Activated naive CD8-positive, alpha-beta T cell treated with anti-CD3 and anti-CD28 coated beads, Interleukin-2, amount 50 U/mL, for 16 hours (primary cell): ENCODE measurements around the gene ANKFN1.

Source experiments
- DNase-seq: peaks from one replicate; pipeline ENCODE4 v3.0.0-alpha.2; 2020; ENCODE audit warnings: low read depth, low spot score

ANKFN1 gene

DNA sequence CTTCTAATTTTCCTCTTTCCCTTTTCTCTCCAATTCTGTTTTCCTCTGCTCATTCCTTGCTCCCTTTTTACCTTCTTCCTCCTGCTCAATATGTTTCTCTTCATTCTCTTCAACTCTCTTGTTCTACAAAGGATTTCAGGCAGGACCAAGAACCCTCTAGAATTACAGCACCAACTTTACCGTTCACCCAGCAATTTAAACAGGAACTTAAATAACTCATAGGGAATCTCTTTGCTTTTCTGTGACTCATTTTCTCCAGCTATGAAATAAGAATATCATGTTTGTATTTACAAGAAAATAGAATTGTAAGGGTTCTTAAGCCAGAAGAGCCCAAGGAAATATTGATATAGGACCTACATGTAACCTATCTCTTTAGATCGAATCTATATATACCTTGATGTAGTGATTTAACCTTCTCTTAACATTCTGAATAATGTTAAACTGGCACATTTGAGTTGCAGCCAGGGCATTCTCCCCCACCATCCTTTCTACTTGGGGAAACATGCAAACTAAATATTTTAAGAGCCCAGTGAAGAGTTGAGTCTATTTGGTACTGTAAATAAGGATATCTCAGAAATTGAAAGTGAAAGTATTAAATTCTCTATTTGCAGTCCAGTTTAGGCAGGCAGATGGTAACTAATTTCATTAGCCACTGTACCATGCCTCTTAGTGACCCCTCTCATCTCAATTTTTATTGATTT lies 137.0 kb downstream of the ANKFN1 start:
- no peak for DNase-seq

DNA sequence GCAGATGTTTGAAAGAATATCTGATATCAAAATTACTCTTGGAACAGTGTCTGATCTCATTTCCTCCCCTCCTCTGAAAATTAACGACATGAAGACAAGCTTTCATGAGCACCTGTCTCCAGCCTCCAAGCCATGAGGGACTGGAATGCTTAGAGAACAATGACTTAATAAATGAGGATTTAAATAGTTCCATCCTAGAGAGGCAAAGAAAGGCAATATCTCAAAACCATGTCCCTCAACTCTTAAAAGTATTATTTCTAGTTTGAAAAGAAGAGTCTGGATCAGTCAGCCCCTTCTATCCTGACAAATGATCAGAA lies 137.5 kb downstream of the ANKFN1 start:
- no peak for DNase-seq

DNA sequence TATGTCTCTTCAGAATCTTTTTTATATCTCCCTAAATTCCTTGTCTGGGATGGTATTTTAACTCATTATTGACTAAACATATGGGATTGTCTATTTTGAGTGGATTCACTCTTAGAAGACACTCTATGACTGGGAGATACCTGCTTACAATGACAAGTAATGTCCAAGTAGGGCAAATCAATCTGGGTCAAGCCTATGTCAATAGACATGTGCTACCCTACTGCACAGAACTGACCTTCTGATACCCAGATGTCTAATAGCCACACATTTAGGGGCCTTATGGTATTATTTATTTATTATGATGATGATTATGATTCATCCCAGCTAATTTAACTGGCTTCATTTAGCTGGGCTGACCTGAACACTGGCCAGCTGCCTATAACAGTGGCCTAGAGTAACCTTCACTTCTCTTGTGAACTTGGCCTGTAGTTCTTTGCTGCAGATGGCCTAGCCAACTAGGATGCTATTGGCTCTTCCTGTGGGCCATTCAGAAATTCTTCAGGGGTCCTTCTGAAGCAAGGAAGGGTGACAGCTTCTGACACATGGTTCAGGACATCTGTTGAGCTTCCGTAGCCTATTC lies 138.0 kb downstream of the ANKFN1 start:
- no peak for DNase-seq

DNA sequence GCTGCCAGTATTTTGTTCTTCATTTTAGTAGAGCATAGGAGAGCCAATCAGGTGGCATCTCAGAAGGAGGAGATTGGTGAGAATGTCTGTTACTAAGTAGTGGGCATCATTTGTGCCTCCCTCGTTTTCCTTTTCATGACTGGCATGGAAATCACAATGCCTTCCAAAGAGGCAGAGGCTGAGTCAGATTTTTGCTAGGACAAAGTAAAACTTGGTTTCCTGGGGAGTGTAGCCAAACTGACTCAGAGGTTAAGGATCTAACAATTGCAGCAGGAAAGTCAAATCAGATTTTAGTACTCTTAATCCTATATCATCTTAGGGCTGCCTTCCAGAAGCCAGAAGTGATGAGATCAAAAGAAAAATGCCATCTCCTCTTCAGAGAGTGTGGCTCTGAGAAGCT lies 138.7 kb downstream of the ANKFN1 start:
- no peak for DNase-seq

DNA sequence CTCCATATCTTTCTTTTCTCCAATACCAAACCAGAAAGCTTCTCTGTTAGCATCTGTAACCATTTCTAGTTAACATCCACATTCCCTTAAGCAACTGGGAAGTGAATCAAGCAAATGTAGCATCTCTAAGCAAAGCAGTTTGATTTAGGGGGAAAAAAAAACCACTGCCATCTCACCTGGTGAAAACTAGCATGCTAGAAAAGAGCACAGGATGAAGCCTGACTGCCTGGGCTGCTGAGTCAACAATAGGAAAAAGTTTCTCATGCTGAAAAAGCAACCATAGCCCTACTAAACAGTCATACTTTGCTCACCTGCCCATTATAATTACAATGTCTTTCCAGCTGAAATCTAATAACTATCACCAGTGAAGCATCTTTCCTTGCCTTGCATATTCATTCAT lies 139.3 kb downstream of the ANKFN1 start:
- no peak for DNase-seq

DNA sequence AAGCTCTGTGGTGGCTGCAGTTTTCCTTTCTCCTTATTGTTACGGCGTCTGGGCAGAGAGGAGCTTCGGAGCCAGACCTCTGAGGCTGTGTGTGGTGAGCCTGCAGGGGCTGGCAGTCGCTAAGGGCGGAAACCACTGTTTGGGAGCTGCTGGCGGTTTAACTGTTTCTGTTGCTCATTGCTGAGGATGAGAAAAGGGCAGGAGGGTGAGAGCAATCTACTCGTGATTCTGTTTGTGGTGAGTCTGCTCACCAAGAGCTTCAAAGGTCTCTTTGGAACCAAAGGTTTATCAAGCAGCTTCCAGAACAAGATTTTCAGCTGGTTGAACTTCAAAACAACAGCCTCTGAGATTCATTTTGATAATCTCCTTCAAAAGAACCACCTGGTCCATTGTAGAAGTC lies 143.9 kb downstream of the ANKFN1 start:
- no peak for DNase-seq

DNA sequence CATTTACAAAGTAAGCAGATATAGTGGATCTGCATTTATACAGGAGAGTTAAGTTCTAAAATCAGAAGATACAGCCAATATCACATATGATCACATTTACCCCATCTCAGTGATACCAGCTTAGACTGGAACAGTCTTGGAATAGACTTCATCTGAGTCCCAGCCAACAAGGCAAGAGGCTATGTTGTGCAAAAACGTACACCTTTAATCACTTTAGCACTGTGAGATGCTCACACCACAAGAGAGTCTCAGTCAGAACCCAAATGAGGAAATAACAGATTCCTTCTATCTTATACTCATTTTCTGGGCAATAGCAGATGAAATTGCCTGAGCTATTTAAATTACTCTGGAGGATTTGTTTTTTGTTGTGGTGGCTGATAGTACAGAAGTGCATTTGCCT lies 145.6 kb downstream of the ANKFN1 start:
- DNase-seq: no peak

DNA sequence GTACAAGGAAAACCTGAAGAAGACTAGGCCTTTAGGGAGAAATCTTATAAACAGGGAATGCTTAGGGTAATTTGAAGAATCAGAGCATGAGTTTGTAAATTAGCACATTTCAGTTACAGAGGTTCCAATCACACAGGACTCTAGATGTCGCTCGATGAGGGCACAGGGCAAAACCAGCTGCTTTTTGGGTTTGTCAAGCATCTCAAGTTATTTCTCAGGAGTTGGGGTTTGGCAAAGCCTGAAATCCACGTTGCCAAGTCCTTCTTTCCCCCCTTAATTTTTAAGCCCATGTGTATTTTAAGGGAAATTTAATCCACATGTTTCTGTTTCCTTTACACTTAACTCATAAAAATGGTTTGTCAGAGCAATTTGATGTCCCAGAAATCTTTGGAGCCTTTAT lies 146.9 kb downstream of the ANKFN1 start:
- no peak for DNase-seq

DNA sequence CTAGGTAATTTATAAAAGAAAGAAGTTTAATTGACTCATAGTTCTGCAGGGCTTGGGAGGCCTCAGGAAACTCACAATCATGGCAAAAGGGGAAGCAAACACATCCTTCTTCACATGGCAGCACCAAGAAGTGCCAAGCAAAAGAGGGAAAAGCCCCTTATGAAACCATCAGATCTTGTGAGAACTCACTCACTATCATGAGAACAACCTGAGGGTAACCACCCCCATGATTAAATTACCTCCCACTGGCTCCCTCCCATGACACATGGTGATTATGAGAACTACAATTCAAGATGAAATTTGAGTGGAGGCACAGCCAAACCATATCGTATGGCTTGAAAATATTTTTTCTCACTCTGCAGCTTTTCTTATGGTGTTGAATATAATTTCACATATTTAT lies 151.7 kb downstream of the ANKFN1 start:
- DNase-seq: no peak

DNA sequence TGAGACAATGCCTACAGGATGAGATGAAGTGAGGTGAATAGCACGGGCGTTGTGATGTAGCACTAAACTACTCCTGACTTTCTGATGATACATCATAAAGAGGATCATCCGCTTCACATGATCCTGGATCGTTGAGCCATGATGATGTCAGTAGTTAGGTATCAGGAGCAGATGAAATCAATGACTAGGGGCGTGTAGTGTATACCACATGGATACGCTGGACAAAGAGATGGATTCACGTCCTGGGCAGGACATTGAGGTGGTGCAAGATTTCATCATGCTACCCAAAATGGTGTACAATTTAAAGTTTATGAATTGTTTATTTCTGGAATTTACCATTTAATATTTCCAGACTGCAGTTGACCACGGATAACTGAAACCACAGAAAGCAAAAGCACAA lies 156.6 kb downstream of the ANKFN1 start:
- DNase-seq: no peak

DNA sequence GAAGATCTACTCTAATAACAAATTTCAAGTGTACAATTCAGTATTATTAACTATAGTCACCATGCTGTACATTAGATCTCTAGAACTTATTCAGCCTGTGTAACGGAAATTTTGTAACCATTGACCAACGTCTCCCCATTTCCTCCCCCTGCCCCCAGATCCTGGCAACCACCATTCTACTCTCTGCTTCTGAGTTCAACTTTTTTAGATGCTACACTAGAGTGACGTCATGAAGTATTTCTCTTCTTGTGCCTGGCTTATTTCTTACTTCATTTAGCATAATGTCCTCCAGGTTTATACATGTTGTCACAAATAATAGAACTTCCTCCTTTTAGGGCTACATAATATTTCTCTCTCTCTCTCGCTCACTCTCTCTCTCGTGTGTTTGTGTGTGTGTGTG lies 157.5 kb downstream of the ANKFN1 start:
- no peak for DNase-seq

DNA sequence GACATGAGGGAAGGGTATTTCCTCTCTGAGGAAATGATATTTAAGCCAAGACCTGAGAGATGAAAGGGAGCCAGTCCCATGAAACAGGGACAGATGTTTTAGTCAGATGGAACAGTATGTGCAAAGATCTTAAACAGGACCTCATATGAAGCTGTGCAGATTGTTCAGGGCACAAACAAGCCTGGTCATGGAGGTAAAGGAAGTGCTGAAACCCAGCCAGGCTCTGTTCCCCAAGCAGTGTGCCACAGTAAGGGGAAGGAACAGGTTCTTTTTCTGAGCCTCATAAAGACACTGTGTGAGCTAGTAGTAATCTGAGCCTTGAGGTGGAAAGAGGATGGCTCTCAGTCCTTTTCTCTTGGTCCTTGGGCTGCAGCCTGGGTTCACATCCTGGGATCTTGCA lies 159.9 kb downstream of the ANKFN1 start:
- no peak for DNase-seq

DNA sequence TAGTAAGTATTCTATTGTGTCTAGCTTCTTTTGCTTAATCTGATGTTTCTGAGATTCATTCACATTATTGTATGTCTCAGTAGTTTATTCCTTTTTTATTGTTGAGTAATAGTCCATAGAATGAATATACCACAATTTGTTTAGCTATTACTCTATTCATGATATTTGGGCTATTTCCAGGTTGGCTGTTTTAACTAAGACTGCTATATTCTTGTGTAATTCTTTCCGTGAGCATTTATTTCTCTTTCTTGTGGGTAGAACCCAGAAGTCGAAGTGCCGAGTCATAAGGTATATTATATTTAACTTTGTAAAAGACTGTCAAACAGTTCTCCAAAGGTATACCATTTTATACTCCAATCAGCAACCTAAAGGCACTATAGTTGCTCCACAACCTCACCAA lies 160.8 kb downstream of the ANKFN1 start:
- no peak for DNase-seq

DNA sequence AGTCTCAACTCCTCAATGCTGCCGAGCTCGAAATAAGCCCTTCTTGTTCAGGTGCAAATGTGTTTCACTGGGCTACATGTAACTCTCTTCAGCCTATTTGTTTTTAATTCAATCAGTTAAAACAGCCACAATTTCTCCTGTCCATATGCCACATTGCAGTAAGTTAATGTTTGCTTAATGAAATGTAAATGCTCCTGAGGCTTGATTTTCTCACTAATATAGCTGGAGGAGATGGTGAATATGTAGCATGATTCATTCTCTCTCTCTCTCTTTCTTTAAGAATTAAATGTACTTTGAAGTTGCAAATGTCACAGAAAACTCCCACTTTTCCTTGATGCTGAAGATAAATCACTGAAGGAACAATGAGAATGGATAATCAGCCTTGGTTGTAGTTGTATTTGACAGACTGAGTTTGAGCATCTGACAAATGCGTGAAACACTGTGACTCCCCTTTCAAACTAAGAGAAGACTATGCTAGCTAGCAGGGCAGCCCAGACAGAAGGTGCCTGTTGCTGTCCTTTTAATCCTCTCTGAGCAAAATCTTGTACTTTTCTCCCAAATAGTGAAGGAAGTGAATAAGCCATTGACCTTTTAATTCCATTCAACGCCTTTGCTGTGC lies 161.8 kb downstream of the ANKFN1 start:
- DNase-seq: no peak

DNA sequence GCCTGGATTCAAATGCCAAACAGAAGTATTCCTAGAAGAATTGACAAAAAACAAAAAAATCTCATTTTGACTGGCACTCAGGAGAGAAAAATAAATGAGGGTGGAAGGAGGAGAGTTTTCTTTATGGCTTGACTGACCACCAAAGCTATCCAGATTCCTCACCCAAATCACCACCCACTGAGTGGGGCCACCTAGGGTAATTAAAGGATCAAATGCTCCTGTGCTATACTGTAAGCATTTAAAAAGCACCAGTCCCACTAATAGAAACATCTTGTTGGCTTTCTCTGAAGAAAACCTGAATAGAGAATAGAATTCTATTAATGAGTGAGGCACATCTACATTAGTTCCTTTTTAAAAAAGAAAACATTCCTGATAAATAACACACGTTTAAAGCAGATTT lies 163.3 kb downstream of the ANKFN1 start:
- DNase-seq: no peak

DNA sequence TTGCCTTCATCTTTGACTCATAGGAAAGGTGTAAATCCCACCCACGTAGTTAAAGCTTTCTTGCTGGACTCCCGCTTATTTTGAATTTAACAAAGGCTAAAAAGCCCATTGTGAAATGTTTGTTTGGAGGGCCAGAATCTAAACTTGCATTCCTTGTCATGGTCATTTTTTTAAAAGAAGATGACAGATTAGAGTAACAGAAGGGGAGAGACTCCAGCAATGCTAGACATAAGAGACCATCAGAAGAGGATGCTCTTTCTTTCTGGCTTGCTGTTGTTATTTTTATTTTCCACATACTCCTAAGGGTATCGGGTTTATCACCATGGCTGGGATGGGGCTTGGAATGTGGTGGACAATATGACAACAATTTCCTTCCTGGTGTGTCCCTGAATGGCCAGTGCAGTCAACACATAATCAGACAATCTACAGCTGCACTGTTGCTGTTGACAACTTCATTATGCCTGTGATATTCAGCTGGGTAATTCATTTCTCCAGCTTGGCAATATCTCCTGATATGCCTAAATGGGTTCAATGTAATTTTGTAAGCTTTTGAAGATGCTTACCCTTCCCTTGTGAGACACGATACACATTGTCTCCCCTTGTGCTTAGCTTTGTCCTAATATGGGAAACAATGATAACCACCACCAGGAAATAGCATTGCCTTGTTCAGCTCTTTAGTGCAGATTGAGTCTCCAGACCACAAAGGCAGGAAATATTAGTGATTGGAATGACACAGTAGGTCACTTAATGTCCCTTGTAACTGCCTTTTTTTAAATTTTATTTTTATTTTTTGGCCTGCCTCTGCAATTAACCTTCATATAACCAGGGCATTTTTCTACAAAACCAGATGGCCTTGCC lies 164.3 kb downstream of the ANKFN1 start:
- no peak for DNase-seq

DNA sequence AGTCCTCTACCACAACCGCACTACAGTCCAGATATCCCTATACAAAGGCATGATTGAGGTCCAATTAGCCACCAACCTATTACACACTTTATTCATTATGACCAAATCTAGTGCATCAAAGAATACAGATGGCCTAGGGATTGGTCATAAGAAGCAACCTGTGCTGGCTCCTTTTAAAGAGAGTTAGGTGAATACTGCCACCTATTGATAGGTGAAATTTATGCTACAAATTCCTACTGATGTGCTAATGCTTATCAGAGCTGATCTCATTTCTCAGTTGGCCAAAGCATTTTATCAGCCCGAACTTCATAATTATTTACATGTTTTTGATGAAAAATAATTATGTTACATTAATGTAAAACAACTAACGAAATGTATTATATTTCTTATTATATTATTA lies 166.3 kb downstream of the ANKFN1 start:
- no peak for DNase-seq

DNA sequence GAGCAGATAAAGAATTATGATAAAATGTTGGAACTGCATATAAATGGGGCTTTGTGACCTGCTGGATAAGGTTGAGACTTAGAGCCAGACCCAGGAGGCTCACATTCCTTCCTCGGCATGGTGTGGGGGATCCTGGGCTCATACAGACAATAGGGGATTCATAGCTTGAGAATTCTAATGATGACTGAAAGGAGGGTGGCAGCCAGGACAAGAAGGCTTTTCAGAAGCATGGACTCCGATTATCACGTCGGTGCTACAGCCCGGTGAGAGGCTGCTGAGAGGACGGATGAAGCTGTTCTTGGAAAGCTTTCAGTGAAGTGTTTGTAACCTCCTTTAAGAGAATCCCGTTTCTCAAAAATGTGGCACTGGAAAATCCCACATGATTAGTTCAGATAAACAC lies 167.2 kb downstream of the ANKFN1 start:
- DNase-seq: no peak

DNA sequence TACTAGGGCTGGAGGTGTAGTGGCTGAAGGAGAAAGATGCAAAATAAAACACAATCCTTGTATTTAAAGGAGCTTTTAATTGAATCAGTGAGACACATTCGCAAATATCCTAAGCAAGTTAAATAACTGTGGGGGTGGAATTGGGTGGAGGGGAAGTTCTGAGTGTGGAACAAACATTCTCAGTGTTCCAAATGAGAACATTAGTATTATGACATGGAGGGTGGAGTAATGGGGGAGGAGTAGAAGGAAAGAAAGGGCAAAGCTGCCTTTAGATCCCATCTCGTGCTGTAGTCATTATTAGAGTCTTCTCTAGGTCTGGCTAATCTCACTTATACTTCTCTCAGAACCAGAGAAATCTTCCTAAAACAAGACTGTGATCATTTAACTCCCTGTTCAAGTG lies 169.7 kb downstream of the ANKFN1 start:
- DNase-seq: no peak

DNA sequence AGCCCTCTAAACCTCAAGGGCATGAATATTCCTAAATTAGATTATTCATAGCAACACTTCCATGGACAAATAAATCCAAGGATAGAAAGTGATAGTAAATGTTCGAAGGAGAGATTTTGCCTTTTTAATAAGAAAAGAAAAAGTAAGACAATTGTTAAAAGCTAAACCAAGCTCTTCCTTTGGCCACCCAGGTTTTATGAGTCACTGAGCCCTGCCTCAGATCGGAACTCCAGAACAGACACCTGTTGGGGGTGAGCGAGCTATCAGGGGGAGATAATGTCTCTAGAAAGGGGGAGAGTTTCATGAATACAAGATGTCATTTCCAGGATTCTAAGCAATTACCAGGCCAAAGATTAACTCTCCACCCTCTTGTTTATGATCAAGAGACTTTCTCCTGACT lies 171.4 kb downstream of the ANKFN1 start:
- DNase-seq: no peak

DNA sequence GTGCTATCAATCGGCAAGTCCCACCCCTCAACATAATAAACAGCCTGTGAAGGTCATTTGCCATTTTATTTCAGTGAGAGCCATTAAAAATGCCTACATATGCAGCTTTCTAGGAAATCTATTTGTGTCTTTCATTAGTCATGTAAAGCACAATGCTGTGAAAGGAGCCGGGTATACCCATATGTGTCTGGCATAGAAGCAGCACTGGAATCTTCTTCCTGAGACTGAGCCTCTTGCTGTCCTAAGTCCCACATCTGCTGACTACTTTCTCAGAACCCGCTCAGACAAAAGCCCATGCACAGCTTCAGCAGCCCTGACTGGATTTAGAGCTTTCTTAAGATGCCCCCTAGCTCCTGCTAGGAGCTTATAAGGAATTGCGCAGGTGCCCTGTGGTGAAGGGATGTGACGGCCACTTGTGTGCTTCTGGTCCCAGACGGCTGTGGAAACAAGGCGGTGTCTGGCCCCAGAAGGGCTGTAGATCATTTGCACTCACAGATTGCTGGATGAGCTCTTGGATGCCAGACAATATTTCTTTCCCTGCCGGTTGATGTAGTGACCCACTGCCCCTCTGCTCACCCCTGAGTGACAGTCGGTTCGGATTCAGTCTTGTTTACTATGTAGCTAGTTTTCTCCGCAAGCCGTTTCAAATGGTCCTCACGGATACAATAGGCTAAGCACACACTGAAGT lies 172.2 kb downstream of the ANKFN1 start:
- DNase-seq: no peak

DNA sequence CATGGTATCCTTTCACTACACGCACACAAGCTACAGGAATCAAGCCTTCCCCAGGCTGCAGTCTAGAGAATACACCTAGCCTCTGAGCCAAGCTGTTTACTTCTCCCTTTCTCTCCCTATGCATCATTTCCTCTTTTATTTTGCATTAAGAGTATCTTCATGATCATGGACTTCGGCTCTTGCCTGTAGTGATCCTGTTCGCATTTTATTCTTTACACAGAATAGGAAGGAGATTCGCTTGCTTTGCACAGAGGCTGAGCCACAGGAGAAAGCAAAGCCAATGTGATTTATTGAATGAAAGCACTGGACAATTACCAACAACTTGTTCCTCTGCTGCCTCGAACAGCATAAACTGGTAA lies 172.7 kb downstream of the ANKFN1 start:
- no peak for DNase-seq
